Peyer's patch (tissue), 4 donors: ENCODE data around the gene MOCOS. TPM values are rescaled to one million over a fixed set of nuclear protein-coding genes. Genes with fewer than 3 reads are reported as not detected.

Experiments
- DNase-seq, 3 donors: peaks; one replicate each; pipeline ENCODE4 v3.0.0-alpha.2; 2017 to 2019
- H3K27ac ChIP-seq, 4 donors: fragments of 200-600 bp; sonication (generic); one replicate each; pipeline ENCODE4 v1.5.1; 2016 to 2019
- H3K27me3 ChIP-seq, 2 donors: fragments of 200-600 bp; sonication (generic); one replicate each; pipeline ENCODE4 v1.5.1; 2019
- H3K36me3 ChIP-seq, 3 donors: fragments of 200-600 bp; sonication (generic); one replicate each; pipeline ENCODE4 v1.5.1; 2016 to 2019
- H3K4me1 ChIP-seq, 4 donors: fragments of 200-600 bp; sonication (generic); one replicate each; pipeline ENCODE4 v1.5.1; 2016 to 2019
- H3K4me3 ChIP-seq, 4 donors: fragments of 200-600 bp; sonication (generic); 1 replicate in 3 of 4; 2 replicates in 1 of 4; pipeline ENCODE4 v1.5.1; 2016 to 2019; ENCODE audit warnings: mild to moderate bottlenecking in 1 of 4
- H3K9me3 ChIP-seq, 4 donors: fragments of 200-600 bp; sonication (generic); one replicate each; pipeline ENCODE4 v1.5.1; 2016 to 2019; ENCODE audit warnings: mild to moderate bottlenecking in 1 of 4
- CTCF ChIP-seq, 6 experiments: fragments of 450-650 bp in 4 of 6; fragments of 200-600 bp in 2 of 6; sonication (generic) in 1 of 6; IDR thresholded peaks; one replicate each; pipeline ENCODE4 v1.5.1; 2017 to 2019; ENCODE audit warnings: antibody characterized with exemption in 6 of 6, mild to moderate bottlenecking in 3 of 6, moderate library complexity in 1 of 6
- POLR2A ChIP-seq, 2 donors: fragments of 450-650 bp; IDR thresholded peaks; one replicate each; pipeline ENCODE4 v1.5.1; 2017; ENCODE audit warnings: antibody characterized with exemption in 2 of 2, mild to moderate bottlenecking in 2 of 2, moderate library complexity in 2 of 2
- total RNA-seq, 4 donors: library from RNA; depleted of rRNA; stranded (reverse); fragments of >200 nt; gene quantifications; one replicate each; pipeline ENCODE4 v1.1.0, GENCODE V29; 2016

The MOCOS gene
- total RNA-seq, 4 donors from 2014 or later, result 5.0 to 34.0 (median 25.4) TPM

GRCh38 chr18:36179562-36180355 lies 7.5 kb upstream of the MOCOS start:
- Histone ChIP-seq H3K27me3 (no peaks in the 10 kb centered on the region), H3K4me1 (peaks cover 0 to 15% (median 3%) of the 10 kb centered on the region in 4 donors), H3K36me3 (peaks cover 0 to 11% (median 0%) of the 10 kb centered on the region in 3 donors), H3K4me3 (no peak overlapping the region), H3K27ac (peak overlapping the region in 1 of 4 donors; percentile 24), H3K9me3 (no peaks in the 10 kb centered on the region)
- DNase-seq, result peak in 1 of 3 donors; percentile 80
- TF ChIP-seq CTCF (IDR thresholded peaks at IDR 0.05), result no peak
- no peak for TF ChIP-seq POLR2A (IDR thresholded peaks at IDR 0.05)

GRCh38 chr18:36181441-36181840 lies 5.9 kb upstream of the MOCOS start:
- H3K9me3 ChIP-seq, result no peaks in the 10 kb centered on the region
- no peak overlapping the region for H3K27ac ChIP-seq
- H3K4me3 ChIP-seq, result no peak overlapping the region
- H3K27me3 ChIP-seq, result no peaks in the 10 kb centered on the region
- no peaks in the 10 kb centered on the region for H3K36me3 ChIP-seq
- peaks cover 2 to 21% (median 3%) of the 10 kb centered on the region in 4 donors for H3K4me1 ChIP-seq
- TF ChIP-seq POLR2A (IDR thresholded peaks at IDR 0.05), result no peak
- TF ChIP-seq CTCF (IDR thresholded peaks at IDR 0.05), result no peak
- DNase-seq, result no peak

- TF ChIP-seq POLR2A (IDR thresholded peaks at IDR 0.05) (no peak), CTCF (IDR thresholded peaks at IDR 0.05) (no peak)
- Histone ChIP-seq H3K36me3 (no peaks in the 10 kb centered on the region), H3K9me3 (no peaks in the 10 kb centered on the region), H3K27ac (no peak overlapping the region), H3K27me3 (no peaks in the 10 kb centered on the region), H3K4me1 (peaks cover 3 to 24% (median 6%) of the 10 kb centered on the region in 4 donors), H3K4me3 (no peak overlapping the region)
- no peak for DNase-seq
These were observed 5.3 kb upstream of the MOCOS start for GRCh38 chr18:36181898-36182506.

- H3K27ac ChIP-seq, result no peak overlapping the region
- H3K27me3 ChIP-seq, result no peaks in the 10 kb centered on the region
- H3K36me3 ChIP-seq, result no peaks in the 10 kb centered on the region
- no peaks in the 10 kb centered on the region for H3K9me3 ChIP-seq
- no peak for DNase-seq
- no peak overlapping the region for H3K4me3 ChIP-seq
- TF ChIP-seq CTCF (IDR thresholded peaks at IDR 0.05) (no peak), POLR2A (IDR thresholded peaks at IDR 0.05) (no peak)
- H3K4me1 ChIP-seq, result peaks cover 3 to 23% (median 7%) of the 10 kb centered on the region in 4 donors
These were observed 4.3 kb upstream of the MOCOS start for GRCh38 chr18:36183033-36183432.

- TF ChIP-seq POLR2A (IDR thresholded peaks at IDR 0.05), result no peak
- no peak for TF ChIP-seq CTCF (IDR thresholded peaks at IDR 0.05)
- Histone ChIP-seq H3K27me3 (no peaks in the 10 kb centered on the region), H3K4me3 (no peak overlapping the region), H3K36me3 (no peaks in the 10 kb centered on the region), H3K27ac (no peak overlapping the region), H3K4me1 (peaks cover 3 to 26% (median 7%) of the 10 kb centered on the region in 4 donors), H3K9me3 (no peaks in the 10 kb centered on the region)
- DNase-seq, result no peak
These were observed 3.3 kb upstream of the MOCOS start for GRCh38 chr18:36183987-36184386.
